Colonic mucosa (tissue), 4 donors: ENCODE data around the gene SLC22A12. TPM values are rescaled to one million over a fixed set of nuclear protein-coding genes. Genes with fewer than 3 reads are reported as not detected.

Experiments used
- DNase-seq: peaks from one replicate; pipeline ENCODE4 v3.0.0-alpha.2; 2020
- H3K27ac ChIP-seq: fragments of 200-600 bp; one replicate; pipeline ENCODE4 v1.8.0; 2021
- H3K27me3 ChIP-seq: fragments of 200-600 bp; one replicate; pipeline ENCODE4 v1.8.0; 2021
- H3K36me3 ChIP-seq: fragments of 200-600 bp; one replicate; pipeline ENCODE4 v1.8.0; 2021
- H3K4me1 ChIP-seq: fragments of 200-600 bp; one replicate; pipeline ENCODE4 v1.8.0; 2021; ENCODE audit warnings: mild to moderate bottlenecking
- H3K4me3 ChIP-seq: fragments of 200-600 bp; one replicate; pipeline ENCODE4 v1.8.0; 2021
- H3K9ac ChIP-seq, 2 donors: one replicate each; pipeline ENCODE4 v1.7.0; 2013; ENCODE audit warnings: control low read depth in 2 of 2, low read depth in 2 of 2, low read length in 2 of 2
- H3K9me3 ChIP-seq: fragments of 200-600 bp; one replicate; pipeline ENCODE4 v1.8.0; 2021
- CTCF ChIP-seq: fragments of 200-600 bp; IDR thresholded peaks from one replicate; pipeline ENCODE4 v1.8.0; 2022; ENCODE audit warnings: antibody characterized with exemption, mild to moderate bottlenecking
- intact Hi-C: fragments of 100-400 bp; cut with DNase I; formaldehyde crosslinking; loops from one replicate; pipeline ENCODE4 v1.14.1; 2022
- total RNA-seq, 2 donors: library from RNA; stranded (reverse); fragmentation: NEBNext Ultra II Directional in 1 of 2; extraction: Animal tissue kit (Norgen Biotek cat#: 25700) in 1 of 2; gene quantifications; one replicate each; pipeline ENCODE4 v1.2.1, GENCODE V29; 2021
- donor health status: healthy.
- donor health status: DM: no; HTN: no; CAD: no.
- donor health status: DM: no; HTN: no; CAD: no.

Gene SLC22A12
- total RNA-seq, 2 donors from 2014 or later, result not detected

DNA sequence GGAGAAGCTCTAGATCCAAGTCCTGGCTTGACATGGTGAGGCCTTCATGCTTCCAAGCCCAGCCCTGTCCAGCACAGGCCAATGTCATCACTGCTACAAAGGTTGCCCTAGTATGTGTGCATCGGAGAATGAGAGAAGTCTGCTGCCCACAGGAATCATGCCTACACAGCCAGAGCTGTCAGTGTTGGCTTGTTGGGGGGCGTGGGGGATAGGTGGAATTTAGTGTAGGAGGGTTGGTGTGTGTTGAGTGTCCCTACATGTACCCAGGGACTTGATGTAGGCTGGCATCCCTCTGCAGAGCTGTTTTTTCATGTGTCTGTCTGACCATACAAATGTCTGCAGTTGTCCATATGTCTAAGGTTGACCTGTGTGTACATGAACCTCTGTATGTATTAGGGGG, 37.6 kb downstream of the SLC22A12 start:
- intact Hi-C loops, result no loop called here
- no peak overlapping the region for H3K27ac ChIP-seq
- H3K9ac ChIP-seq, result no peak overlapping the region

DNA sequence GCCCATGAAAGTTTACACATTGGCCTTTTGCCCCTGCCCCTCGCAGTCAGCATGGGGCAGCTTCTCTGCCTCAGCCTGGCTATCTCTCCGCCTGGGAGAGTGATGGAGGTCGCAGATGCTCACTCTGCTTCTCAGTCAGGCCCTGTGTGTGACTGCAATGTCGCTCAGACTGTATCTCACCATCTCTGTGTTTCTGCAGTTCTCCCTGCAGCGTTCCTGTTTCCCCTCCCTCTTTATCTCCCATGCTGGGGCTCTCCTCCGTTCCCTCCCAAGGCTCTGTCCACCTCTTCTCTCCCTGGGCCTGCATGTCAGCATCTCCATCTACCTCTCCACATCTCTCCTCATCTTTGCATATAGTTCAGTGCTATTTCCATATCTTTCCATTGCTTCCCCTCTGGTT, 38.1 kb downstream of the SLC22A12 start:
- H3K27me3 ChIP-seq, result no peaks in the 10 kb centered on the region
- no peaks in the 10 kb centered on the region for H3K4me1 ChIP-seq
- intact Hi-C loops, result no loop called here
- TF ChIP-seq CTCF, result no peak
- DNase-seq, result no peak
- H3K9me3 ChIP-seq, result no peaks in the 10 kb centered on the region
- no peaks in the 10 kb centered on the region for H3K36me3 ChIP-seq
- no peak overlapping the region for H3K27ac ChIP-seq
- no peak overlapping the region for H3K4me3 ChIP-seq
- H3K9ac ChIP-seq, result no peak overlapping the region

More for the DNA sequence above, 37.6 kb downstream of the SLC22A12 start:
- no peaks in the 10 kb centered on the region for H3K27me3 ChIP-seq
- H3K9me3 ChIP-seq, result no peaks in the 10 kb centered on the region
- H3K36me3 ChIP-seq, result no peaks in the 10 kb centered on the region
- H3K4me3 ChIP-seq, result no peak overlapping the region
- TF ChIP-seq CTCF, result no peak
- no peak for DNase-seq
- no peaks in the 10 kb centered on the region for H3K4me1 ChIP-seq

GRCh38 chr11:64629796-64630562, 39.0 kb downstream of the SLC22A12 start:
- no peaks in the 10 kb centered on the region for H3K4me1 ChIP-seq
- no peaks in the 10 kb centered on the region for H3K9me3 ChIP-seq
- no peak for TF ChIP-seq CTCF
- no peaks in the 10 kb centered on the region for H3K36me3 ChIP-seq
- intact Hi-C loops, result no loop called here
- no peak overlapping the region for H3K9ac ChIP-seq
- no peaks in the 10 kb centered on the region for H3K27me3 ChIP-seq
- no peak overlapping the region for H3K27ac ChIP-seq
- DNase-seq, result no peak
- no peak overlapping the region for H3K4me3 ChIP-seq

DNA sequence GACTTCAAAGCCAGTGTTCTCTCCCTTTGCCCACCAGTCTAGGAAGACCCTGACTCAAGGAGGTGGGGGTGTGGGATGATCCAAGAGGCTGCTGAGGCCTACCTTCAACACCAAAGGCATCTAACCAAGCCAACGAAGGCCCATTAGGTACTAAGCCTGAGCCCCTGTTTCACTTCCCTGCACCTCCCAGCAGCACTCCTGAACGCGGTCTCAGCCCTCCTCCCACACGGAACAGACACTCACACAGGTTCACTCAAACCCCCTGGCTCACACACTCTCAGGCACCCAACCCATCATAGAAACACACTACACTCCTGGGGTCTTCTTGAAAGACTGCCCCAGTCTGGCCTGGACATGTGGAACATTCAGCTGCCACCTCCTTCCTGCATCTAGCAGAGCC, 40.7 kb downstream of the SLC22A12 start:
- no peaks in the 10 kb centered on the region for H3K36me3 ChIP-seq
- H3K9ac ChIP-seq, result no peak overlapping the region
- H3K4me3 ChIP-seq, result no peak overlapping the region
- intact Hi-C loops, result no loop called here
- no peaks in the 10 kb centered on the region for H3K27me3 ChIP-seq
- H3K27ac ChIP-seq, result no peak overlapping the region
- H3K9me3 ChIP-seq, result no peaks in the 10 kb centered on the region
- no peak for DNase-seq
- no peaks in the 10 kb centered on the region for H3K4me1 ChIP-seq
- TF ChIP-seq CTCF, result no peak

- Histone ChIP-seq H3K9me3 (no peaks in the 10 kb centered on the region), H3K4me1 (no peaks in the 10 kb centered on the region), H3K27ac (no peak overlapping the region), H3K4me3 (no peak overlapping the region), H3K36me3 (no peaks in the 10 kb centered on the region), H3K9ac (no peak overlapping the region), H3K27me3 (no peaks in the 10 kb centered on the region)
- intact Hi-C loops, result no loop called here
- DNase-seq, result no peak
- TF ChIP-seq CTCF, result no peak
Measured at GRCh38 chr11:64632237-64632636, 41.2 kb downstream of the SLC22A12 start.
